GM10248 (cell line): ENCODE results near the gene PCSK1.

ENCODE experiments used
- CTCF ChIA-PET: fragments of 300-600 bp; sonication (Branson Sonifier 250); formaldehyde crosslinking; extraction: SDS; loops from one replicate; lab custom pipeline; 2021; ENCODE audit warnings: antibody characterized with exemption; lab: Yijun Ruan, JAX
- POLR2A ChIA-PET: fragments of 350-650 bp; sonication (Branson Sonifier 250); formaldehyde crosslinking; extraction: SDS; loops from one replicate; lab custom pipeline; 2020; ENCODE audit warnings: antibody characterized with exemption; lab: Yijun Ruan, JAX
- DNase-seq: peaks from one replicate; pipeline ENCODE4 v3.0.0; 2012; ENCODE audit errors: extremely low spot score
- TF ChIP-seq, protein P1 (sequence below): IDR thresholded peaks from 2 replicates; pipeline ENCODE4 v1.5.1; 2012; ENCODE audit warnings: mild to moderate bottlenecking, low read depth; ENCODE audit errors: extremely low read depth, missing control alignments, control extremely low read depth

The PCSK1 gene

DNA sequence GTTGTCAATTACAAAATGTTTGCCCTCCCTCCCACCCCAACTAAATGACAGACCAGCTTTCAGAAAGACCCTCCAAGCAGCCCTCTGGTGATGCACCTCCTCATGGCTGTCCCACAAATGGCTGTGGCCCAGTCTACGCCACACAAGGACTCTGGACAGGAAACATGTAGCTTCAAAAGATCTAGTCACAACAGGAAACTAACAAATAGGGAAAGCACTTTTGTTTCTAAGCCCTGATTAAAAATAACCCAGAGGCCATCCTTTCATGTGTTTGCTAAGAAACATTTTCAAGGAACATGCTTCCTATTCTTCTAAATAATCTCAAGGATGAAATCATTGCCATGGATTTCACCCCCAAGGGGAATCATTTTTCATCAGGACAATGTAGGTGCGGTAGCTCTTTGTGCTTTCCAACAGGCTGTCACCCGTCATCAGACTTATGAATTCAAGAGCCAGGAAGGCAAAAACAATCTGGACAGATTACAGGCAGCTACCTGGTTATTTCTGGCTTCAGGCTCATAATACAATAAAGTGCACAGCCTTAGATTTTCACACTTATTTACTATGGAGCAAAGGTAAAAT lies 20.1 kb downstream of the PCSK1 start:
- no peak for DNase-seq
- CTCF ChIA-PET, result interaction anchor here (1.1 to 1.8 kb wide), 2 partner anchors 9 to 10 kb away, joined by 3 to 6 read pairs; no protein-coding TSS in a partner anchor
- TF ChIP-seq, protein P1, sequence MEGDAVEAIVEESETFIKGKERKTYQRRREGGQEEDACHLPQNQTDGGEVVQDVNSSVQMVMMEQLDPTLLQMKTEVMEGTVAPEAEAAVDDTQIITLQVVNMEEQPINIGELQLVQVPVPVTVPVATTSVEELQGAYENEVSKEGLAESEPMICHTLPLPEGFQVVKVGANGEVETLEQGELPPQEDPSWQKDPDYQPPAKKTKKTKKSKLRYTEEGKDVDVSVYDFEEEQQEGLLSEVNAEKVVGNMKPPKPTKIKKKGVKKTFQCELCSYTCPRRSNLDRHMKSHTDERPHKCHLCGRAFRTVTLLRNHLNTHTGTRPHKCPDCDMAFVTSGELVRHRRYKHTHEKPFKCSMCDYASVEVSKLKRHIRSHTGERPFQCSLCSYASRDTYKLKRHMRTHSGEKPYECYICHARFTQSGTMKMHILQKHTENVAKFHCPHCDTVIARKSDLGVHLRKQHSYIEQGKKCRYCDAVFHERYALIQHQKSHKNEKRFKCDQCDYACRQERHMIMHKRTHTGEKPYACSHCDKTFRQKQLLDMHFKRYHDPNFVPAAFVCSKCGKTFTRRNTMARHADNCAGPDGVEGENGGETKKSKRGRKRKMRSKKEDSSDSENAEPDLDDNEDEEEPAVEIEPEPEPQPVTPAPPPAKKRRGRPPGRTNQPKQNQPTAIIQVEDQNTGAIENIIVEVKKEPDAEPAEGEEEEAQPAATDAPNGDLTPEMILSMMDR, result no peak
- POLR2A ChIA-PET, result no interaction called here

DNA sequence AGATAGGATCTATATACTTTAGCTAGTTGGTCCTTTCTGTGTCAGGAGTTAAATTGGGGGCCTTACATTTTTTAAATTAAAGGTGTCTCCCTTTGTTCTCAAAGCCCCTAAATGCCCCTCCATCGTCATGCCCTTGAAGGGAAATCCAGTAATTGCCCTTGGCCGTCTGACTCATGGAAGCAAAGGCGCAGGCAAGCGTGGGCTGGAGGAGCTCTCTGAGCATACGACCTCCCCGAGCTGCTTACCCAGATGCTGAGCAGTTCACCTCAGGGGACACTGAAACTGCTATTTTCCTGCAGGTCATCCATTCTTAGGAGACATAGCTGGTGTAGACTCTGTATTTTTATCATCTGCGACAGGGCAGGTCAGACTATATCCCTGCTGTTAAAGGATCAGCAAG lies 23.0 kb downstream of the PCSK1 start:
- CTCF ChIA-PET, result no interaction called here

GRCh38 chr5:96408841-96409538 lies 24.1 kb downstream of the PCSK1 start:
- TF ChIP-seq, protein P1, result no peak
- CTCF ChIA-PET, result no interaction called here
- POLR2A ChIA-PET, result no interaction called here
- no peak for DNase-seq

More for the DNA sequence above, 23.0 kb downstream of the PCSK1 start:
- POLR2A ChIA-PET, result no interaction called here
- TF ChIP-seq, protein P1, result no peak
- DNase-seq, result no peak

DNA sequence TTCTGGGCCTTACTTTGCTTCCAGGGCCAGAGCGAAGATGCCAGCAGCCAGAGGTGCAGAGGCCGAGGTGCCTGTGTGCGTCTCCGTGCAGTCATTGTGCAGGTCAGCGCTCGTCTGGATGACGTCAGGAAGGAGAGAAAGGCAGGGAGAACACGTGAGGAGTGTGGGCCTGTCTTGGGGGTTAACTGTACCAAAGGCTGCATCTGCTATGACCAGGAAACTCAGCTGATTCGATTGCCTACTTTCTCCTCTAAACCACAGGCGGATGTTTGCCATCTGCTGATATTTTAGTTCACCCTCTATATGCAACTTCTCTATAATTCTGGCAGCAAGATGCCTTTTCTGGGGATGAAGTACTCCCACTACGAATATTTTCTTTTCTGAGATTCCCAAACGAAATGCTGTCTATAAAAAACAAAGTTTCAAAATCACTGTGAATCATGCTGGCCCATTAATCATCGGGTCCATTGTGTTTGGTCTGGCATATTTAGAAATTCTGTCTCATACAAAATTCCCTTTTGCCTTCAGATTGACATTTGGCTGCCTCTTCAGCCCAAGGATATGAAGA lies 24.8 kb downstream of the PCSK1 start:
- ChIA-PET POLR2A (no interaction called here), CTCF (no interaction called here)
- DNase-seq, result no peak
- TF ChIP-seq, protein P1, result no peak

GRCh38 chr5:96407436-96407835 lies 25.6 kb downstream of the PCSK1 start:
- TF ChIP-seq, protein P1, result no peak
- ChIA-PET CTCF (interaction anchor here (2.4 kb wide), 1 partner anchor 11 kb away, joined by 6 read pairs; no protein-coding TSS in a partner anchor), POLR2A (no interaction called here)
- DNase-seq, result no peak

DNA sequence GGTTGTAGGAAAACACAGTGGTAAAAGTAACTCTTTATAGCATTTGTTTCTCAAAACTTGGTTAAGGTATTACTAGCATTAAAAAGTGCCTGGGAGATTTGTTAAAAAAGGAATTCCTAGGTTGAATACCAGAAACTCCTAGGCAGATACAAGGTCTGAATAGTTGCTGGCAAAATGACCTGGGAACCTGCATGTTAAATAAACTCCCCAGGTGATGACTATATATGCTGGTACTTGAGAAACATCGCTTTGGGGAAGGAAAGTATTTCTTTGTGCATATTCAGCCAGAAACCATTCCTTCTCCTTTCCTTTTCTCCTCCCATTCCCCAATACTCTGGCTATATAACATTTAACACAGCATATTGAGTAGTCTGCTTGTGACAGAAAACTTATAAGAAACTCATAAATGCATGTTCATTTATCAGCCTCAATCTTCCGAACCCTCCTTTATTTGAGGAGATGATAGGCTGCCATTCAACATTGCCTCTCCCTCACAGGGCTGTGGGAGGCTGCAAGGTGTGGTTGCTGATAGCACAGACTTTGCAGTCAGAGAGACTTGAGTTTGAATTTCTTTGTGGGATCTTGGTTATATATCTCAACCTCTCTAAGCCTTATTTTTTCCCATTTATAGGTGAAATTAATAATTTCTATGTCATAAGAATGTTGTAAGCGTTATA lies 28.7 kb downstream of the PCSK1 start:
- ChIA-PET POLR2A (no interaction called here), CTCF (no interaction called here)
- no peak for DNase-seq
- TF ChIP-seq, protein P1, result no peak
